Sigmoid colon (tissue), 4 donors: ENCODE measurements around the gene NCCRP1.

Source experiments
- CTCF ChIP-seq, 4 experiments: fragments of 450-650 bp in 3 of 4; fragments of 200-600 bp in 1 of 4; IDR thresholded peaks; one replicate each; pipeline ENCODE4 v1.5.1; 2016 to 2019; ENCODE audit warnings: antibody characterized with exemption in 4 of 4, mild to moderate bottlenecking in 3 of 4, moderate library complexity in 2 of 4
- EP300 ChIP-seq, 4 donors: sonication (generic); formaldehyde crosslinking; IDR thresholded peaks; one replicate each; pipeline ENCODE4 v1.6.1; 2017; ENCODE audit warnings: antibody characterized with exemption in 4 of 4
- POLR2A ChIP-seq, 2 donors: fragments of 450-650 bp; IDR thresholded peaks; one replicate each; pipeline ENCODE4 v1.6.1; 2016; ENCODE audit warnings: antibody characterized with exemption in 2 of 2, mild to moderate bottlenecking in 2 of 2, moderate library complexity in 2 of 2
- POLR2AphosphoS5 ChIP-seq, 4 donors: sonication (generic); formaldehyde crosslinking; IDR thresholded peaks; one replicate each; pipeline ENCODE4 v1.6.1; 2017; ENCODE audit warnings: antibody characterized with exemption in 4 of 4

GRCh38 chr19:39200066-39200802 is 3.5 kb downstream of the NCCRP1 start:
- TF ChIP-seq POLR2A (IDR thresholded peaks at IDR 0.05) (no peak), CTCF (IDR thresholded peaks at IDR 0.05) (no peak), POLR2AphosphoS5 (IDR thresholded peaks at IDR 0.05) (no peak), EP300 (IDR thresholded peaks at IDR 0.05) (no peak)
